GM18505 (cell line): Measurements from ENCODE around the gene SP3.
A peak's percentile ranks its signal among the peaks of the same experiment; 100 is the strongest.

ENCODE experiments used
- ATAC-seq: cut with Tn5 transposase; IDR thresholded peaks from one replicate; pipeline ENCODE4 v1.9.1; 2021; ENCODE audit not compliant: unreplicated experiment
- POLR2A ChIP-seq: IDR thresholded peaks from 4 replicates; pipeline ENCODE4 v1.6.1; 2011; ENCODE audit warnings: borderline replicate concordance; ENCODE audit not compliant: insufficient read depth, insufficient read length; ENCODE audit errors: extremely low read depth

SP3 gene

GRCh38 chr2:173966274-173967098, 1.3 kb upstream of the SP3 start:
- no peak for TF ChIP-seq POLR2A
- no peak for ATAC-seq

- TF ChIP-seq POLR2A = peak; percentile 74
- peak; percentile 21 for ATAC-seq
Observed at GRCh38 chr2:173964565-173965371, 405 bp downstream of the SP3 start.

- peak; percentile 51 for ATAC-seq
- peak; percentile 75 for TF ChIP-seq POLR2A
Observed at GRCh38 chr2:173963817-173964564, 1.2 kb downstream of the SP3 start.

- no peak for TF ChIP-seq POLR2A
- ATAC-seq = peak; percentile 11
Observed at GRCh38 chr2:173963323-173963816, 1.8 kb downstream of the SP3 start.

GRCh38 chr2:173962583-173963110, 2.5 kb downstream of the SP3 start:
- ATAC-seq = no peak
- TF ChIP-seq POLR2A = no peak

GRCh38 chr2:173962031-173962430, 3.1 kb downstream of the SP3 start:
- ATAC-seq = no peak
- no peak for TF ChIP-seq POLR2A

- no peak for TF ChIP-seq POLR2A
- ATAC-seq = no peak
Observed at GRCh38 chr2:173961346-173961705, 3.8 kb downstream of the SP3 start.

- ATAC-seq = no peak
- no peak for TF ChIP-seq POLR2A
Observed at GRCh38 chr2:173959909-173960308, 5.3 kb downstream of the SP3 start.

GRCh38 chr2:173959358-173959884, 5.8 kb downstream of the SP3 start:
- TF ChIP-seq POLR2A = no peak
- ATAC-seq = no peak

- no peak for ATAC-seq
- no peak for TF ChIP-seq POLR2A
Observed at GRCh38 chr2:173958198-173958846, 6.9 kb downstream of the SP3 start.

- no peak for TF ChIP-seq POLR2A
- no peak for ATAC-seq
Observed at GRCh38 chr2:173957517-173957916, 7.7 kb downstream of the SP3 start.

GRCh38 chr2:173956454-173956853, 8.7 kb downstream of the SP3 start:
- no peak for TF ChIP-seq POLR2A
- ATAC-seq = no peak
